ENCODE data around the gene SLA2.
"Not testable (repeated sequence)": the region's sequence is repeated elsewhere in the genome, so short reads cannot be mapped to it uniquely, and the experiment has no call there.

The SLA2 gene

GRCh38 chr20:36644706-36645095 is 1.3 kb downstream of the SLA2 start:
- no peak for DNase-seq

DNA sequence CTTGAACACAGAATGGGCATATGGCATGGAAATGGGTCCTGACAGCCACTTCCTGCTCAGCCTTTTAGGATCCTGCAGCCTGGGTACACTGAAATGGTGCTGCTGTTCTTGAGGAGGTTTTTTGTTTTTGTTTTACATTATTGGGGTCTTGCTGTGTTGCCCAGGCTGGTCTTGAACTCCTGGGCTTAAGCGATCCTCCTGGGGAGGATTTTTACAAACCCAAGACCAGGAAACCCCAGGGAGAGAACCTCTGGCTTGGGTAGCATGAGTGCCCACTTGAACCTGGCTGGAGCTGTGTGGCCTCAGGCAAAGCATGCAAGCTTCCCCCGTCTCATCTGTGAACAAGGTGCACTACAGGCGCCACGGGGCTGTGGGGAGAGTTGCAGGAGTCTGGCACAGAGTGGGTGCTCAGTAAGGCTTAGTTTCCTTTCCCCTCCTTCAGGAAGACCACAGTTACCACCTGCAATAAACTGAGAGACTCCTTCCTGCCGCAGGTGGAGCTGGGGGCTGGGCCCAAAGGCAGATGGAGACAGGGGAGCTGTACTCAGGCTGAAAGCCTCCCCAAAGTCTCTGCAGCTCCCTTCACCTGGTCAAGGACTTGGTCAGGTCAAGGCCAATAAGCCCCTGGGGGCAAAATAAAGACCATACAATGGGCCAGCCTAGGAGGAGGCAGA is 1.8 kb downstream of the SLA2 start:
- DNase-seq, result no peak

DNA sequence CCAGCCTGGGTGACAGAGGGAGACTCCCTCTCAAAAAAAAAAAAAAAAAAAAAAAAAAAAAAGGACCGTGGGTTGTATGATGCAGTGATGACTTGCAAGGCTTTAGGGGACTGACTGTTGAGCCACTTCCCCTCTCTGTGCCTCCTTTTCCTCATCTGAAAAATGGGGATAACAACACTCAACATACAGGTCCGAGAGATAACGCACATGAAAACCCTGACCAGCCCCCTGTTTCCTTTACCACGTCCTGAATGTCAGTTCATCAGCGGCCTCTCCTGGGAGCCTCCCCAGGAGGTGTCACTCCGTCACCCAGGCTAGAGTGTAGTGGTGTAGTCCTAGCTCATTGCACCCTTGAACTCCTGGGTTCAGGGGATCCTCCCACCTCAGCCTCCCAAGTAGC is 3.9 kb downstream of the SLA2 start:
- DNase-seq, result no peak

GRCh38 chr20:36641506-36641843 is 4.5 kb downstream of the SLA2 start:
- no peak for DNase-seq

GRCh38 chr20:36638876-36639400 is 7.1 kb downstream of the SLA2 start:
- not testable (repeated sequence) for DNase-seq

GRCh38 chr20:36634342-36634741 is 11.7 kb downstream of the SLA2 start:
- no peak for DNase-seq

DNA sequence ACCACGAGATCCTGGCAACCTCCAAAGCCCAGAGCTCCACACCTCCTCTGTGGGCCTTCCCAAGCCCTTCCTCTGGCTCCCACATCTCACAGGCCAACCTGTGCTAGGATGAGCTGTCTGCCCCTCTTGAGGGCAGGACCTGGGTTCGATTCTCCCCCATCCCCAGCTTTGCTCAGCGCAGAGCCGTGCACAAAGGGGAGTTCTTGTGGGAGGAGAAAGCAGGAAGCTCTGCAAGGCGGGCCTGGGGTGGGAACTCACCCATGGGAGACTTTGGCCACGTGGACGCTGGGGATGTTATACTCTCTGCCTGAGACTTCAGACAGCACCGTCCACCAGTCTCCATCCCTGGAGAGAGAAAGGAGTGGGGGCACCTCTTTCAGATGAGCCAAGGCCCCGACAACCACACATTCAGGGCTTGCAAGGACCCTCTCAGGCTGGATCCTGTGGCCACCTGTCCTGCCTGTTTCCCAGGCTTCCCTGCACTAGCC is 12.7 kb downstream of the SLA2 start:
- DNase-seq, result no peak

DNA sequence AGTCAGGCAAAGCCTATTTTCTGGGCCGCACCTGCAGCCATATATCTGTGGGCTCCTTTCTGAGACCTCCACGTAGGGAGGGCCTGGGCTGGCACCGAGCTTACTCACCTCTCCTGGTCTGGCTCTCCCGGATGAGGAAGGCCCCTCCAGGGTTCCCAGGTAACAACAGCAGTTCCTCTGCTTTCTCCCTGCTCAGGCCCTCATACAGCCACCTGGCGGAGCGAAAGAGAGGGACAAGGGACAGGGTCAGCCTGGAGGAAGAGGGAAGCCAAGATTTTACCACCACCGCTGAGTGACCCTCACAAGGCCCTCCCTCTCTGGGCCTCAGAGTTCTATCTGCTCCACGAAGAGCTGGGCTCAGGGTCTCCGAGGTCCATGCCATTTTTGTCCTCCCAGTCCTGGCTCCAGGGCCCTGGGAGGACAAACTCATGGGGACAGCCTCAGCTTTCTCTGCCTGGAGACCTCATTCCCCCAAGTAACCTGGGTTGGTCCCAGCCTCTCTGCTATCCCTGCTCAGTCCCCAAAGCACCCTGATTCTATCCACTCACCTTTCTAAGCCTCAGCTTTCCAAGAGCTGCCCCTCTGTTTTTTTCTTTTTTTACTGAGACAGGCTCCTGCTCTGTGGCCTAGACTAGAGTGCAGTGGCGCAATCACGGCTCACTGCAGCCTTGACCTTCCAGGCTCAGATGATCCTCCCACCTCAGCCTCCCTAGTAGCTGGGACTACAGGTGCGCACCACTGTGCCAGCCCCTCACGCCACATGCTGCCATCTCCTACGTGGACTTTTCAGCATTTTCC is 13.3 kb downstream of the SLA2 start:
- no peak for DNase-seq

DNA sequence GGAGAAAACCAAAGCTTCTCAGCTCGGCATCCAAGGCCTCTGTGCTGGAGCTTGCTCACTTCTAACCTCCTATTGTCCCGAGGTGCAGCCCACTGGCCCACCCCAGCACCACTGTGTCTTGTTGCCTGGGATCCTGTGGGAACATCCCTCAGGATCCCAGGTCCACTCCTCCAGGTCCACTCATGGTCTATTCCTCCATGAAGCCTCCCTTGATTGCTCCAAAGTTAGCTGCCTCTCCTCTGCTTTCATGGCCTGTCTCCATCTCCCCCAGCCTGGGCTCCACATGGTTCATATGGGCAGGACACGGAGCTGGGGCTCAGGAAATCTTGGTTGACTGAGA is 13.9 kb downstream of the SLA2 start:
- DNase-seq, result no peak

GRCh38 chr20:36631646-36632045 is 14.3 kb downstream of the SLA2 start:
- DNase-seq, result no peak

DNA sequence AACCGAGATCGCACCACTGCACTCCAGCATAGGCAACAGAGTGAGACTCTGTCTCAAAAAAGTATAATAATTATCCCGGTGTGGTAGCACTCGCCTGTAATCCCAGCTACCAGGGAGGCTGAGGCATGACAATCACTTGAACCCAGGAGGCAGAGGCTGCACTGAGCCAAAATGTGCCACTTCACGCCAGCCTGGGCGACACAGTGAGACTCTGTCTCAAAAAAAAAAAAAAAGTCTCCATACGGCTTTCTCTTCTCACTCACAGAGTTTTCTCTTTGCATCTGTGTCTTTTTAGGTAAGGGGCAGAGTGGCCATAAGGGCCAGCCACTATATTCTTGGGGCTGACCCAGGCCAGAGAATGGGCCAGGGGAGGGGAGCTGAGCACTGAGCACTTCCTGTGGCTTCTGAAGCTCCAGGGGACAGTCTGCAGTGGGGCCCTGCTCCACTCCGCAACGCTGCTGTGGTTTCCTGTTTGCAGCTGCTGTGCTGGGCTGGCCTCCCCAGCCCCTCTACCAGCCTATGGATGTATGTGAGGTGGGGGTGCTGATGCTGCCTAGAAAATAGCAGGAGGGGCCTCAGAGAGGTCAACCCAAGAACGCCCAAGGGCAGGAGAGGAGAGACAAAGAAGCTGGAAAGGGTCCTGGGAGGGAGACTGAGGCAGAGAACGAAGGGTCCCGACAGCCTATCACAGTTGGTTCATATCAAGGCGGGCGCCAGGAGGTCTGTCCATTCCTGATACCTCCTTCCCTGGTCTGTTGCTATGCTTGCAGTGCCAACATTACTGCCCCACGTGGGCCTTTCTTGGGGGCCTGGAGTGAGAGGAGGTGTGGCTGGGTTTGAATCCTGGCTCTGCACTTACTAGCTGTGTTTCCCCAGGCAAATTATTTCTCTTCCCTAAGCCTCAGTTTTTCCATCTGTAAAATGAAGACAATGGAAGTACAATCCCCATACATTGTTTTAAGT is 16.0 kb downstream of the SLA2 start:
- DNase-seq, result no peak

DNA sequence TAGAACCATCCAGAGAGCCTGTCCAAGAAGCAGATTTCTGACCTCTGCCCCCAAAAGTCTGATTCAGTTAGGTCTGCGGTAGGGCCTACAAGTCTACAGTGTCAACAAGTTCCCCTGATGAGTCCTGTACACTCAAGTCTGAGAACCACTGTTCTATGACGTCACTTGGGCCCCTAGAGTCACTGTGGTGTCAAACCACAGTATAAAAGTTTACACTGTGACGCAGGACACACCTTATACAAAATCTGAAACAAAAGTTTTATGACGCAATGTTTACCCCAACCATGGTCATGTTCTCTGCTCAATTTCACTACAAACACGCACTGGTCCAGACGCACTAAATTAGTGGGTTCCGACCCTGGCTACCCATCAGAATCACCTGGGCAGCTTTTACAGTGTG is 17.9 kb downstream of the SLA2 start:
- no peak for DNase-seq

GRCh38 chr20:36624944-36625324 is 21.1 kb downstream of the SLA2 start:
- DNase-seq, result no peak

- DNase-seq, result peak in 1 of 2 donors; percentile 3
Observed at GRCh38 chr20:36624068-36624943, 21.7 kb downstream of the SLA2 start.

DNA sequence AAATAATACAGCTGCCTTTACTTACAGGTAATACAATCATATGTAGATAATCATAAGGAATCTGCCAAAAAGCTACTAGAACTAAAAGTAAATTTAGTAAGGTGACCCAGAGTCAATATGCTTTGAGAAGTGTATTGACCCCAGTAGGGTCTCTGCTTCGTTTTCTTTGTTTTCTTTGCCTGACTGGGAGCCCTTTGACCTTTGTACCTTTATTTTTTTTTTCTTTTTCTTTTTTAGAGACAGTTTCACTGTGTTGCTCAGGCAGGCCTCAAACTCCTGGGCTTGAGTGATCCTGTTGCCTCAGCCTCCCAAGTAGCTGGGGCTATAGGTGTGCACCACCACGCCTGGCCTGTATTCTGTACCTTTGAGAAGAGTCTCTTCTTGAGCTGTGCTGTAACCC is 22.6 kb downstream of the SLA2 start:
- no peak for DNase-seq

DNA sequence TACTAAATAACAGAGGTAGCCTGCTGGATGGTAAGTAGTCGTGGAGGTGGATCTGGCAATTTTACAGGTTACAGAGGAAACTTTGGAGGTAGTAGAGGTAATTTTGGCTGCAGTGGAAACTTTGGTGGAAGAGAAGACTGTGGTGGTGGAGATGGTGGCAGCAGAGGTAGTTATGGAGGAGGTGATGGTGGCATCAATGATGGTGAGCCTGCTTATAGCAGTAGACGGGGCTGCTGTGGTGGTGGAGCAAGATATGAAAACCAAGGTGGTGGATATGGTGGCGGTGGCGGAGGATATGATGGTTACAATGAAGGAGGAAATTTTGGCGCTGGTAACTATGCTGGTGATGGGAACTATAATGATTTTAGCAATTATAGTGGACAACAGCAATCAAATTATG is 25.1 kb downstream of the SLA2 start:
- DNase-seq, result no peak

DNA sequence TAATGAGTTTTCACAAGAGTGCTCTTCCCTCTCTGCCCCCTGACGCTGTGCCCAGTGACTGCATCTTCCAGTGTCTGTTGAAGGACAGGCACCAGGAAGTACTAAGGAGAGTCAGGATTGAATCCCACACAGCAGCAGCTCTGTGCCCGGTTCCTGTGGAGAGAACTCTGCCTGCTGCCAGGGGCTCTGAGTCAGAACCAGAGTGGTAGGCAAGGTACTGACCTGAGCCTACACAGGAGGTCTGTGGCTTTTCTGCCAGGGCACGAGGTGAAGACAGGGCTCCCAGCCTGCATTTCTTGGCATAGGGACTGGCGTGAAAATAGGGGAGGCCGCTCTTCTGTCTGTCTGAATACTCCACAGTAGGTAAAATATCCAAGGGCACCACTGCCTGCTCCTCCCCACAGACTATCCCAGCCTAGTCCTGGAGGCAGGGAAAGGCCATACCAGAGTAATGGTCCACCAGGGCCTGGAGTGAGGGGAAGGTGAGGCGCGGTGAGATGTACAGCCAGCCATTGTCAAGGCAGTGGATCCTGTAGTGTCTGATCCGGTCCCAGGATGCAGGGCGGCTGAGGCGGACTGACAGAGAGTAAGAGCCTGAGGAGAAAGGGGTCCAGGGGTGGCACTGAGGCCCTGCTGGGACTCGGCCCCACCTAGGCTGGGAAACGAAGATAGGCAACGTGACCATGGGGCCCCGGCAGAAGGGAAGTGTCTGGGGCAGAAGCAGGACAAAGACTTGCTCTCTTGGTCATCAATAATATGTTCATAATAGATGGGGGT is 31.0 kb downstream of the SLA2 start:
- no peak for DNase-seq

GRCh38 chr20:36613974-36614373 is 32.0 kb downstream of the SLA2 start:
- no peak for DNase-seq

- no peak for DNase-seq
Observed at GRCh38 chr20:36611625-36612024, 34.4 kb downstream of the SLA2 start.

DNA sequence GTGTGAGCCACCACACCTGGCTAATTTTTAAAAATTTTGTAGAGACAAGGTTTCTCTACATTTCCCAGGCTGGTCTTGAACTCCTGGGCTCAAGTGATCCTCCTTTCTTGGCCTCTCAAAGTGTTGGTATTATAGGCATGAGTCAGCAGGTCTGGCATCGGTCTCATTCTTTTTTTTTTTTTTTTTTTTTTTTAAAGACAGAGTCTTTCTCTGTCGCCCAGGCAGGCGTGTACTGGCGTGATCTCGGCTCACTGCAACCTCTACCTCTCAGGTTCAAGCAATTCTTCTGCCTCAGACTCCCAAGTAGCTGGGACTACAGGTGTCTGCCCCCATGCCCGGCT is 37.6 kb downstream of the SLA2 start:
- DNase-seq, result not testable (repeated sequence)

GRCh38 chr20:36607586-36608387 is 38.2 kb downstream of the SLA2 start:
- DNase-seq, result no peak
